ENCODE data around the gene CNBP. TPM values are rescaled to one million over a fixed set of nuclear protein-coding genes. Genes with fewer than 3 reads are reported as not detected.

The CNBP gene
- total RNA-seq, 1 donor from 2014 or later: 138 TPM

GRCh38 chr3:129121792-129122411, 61.8 kb downstream of the CNBP start, which contains the start of gene RAB43:
RAB43 (minus strand) TSS chr3:129121804; CDS start chr3:129121489, 315 bp downstream.
- Mint-ChIP-seq H3K27ac (ENCODE audit: unreplicated experiment) (peak within 1 kb of the TSS; percentile 92), H3K4me3 (ENCODE audit: unreplicated experiment) (peak within 1 kb of the TSS; percentile 84), H3K4me1 (ENCODE audit: low read depth) (peaks cover 32% of the 10 kb centered on the region), H3K36me3 (ENCODE audit: low read depth) (peaks cover 4% of the 10 kb centered on the region), H3K27me3 (ENCODE audit: low read depth) (no peaks in the 10 kb centered on the region), H3K9me3 (ENCODE audit: low read depth) (no peaks in the 10 kb centered on the region)
- TF ChIP-seq CTCF (IDR thresholded peaks at IDR 0.05): no peak
- peak; percentile 94 for DNase-seq (ENCODE audit: low spot score)

DNA sequence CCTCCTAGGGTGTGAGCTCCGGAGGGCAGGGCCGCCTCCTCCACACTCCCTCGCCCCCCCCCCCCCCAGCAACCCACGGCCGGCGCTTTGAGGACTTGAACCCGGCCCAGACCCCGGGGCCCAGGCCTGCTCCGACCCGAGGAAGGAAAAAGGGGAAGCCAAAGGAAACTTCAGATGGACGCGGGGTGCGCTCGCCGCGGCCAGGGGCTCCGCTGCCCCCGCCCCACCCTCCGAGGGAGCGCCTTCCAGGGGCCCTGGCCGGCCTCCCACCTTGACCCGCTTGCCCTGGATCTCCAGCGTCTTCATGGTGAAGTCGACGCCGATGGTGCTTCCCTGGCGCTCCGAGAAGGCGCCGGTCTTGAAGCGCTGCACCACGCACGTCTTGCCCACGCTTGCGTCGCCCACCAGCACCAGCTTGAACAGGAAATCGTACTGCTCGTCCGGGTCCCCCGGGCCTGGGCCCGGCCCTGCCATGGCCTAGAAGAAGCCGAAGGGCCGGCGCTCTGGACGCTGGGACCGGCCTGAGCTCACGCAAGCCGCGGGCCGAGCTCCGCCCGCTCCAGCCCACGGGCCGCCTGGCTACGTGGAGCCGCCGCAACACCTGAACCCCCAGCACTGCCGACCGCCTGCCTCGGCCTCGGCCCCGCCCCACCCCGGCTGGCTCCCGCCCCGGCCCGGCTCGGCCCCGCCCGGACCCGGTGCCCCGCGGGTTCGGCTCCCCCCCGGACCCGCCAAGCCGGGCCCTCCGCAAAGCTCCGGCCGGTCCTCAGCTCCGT, 62.5 kb downstream of the CNBP start:
- no peak for DNase-seq (ENCODE audit: low spot score)
- Mint-ChIP-seq H3K4me1 (ENCODE audit: low read depth) (peaks cover 38% of the 10 kb centered on the region), H3K27ac (ENCODE audit: unreplicated experiment) (peak overlapping the region; percentile 92), H3K9me3 (ENCODE audit: low read depth) (no peaks in the 10 kb centered on the region), H3K27me3 (ENCODE audit: low read depth) (no peaks in the 10 kb centered on the region), H3K4me3 (ENCODE audit: unreplicated experiment) (peak overlapping the region; percentile 84), H3K36me3 (ENCODE audit: low read depth) (peaks cover 4% of the 10 kb centered on the region)
- no peak for TF ChIP-seq CTCF (IDR thresholded peaks at IDR 0.05)

DNA sequence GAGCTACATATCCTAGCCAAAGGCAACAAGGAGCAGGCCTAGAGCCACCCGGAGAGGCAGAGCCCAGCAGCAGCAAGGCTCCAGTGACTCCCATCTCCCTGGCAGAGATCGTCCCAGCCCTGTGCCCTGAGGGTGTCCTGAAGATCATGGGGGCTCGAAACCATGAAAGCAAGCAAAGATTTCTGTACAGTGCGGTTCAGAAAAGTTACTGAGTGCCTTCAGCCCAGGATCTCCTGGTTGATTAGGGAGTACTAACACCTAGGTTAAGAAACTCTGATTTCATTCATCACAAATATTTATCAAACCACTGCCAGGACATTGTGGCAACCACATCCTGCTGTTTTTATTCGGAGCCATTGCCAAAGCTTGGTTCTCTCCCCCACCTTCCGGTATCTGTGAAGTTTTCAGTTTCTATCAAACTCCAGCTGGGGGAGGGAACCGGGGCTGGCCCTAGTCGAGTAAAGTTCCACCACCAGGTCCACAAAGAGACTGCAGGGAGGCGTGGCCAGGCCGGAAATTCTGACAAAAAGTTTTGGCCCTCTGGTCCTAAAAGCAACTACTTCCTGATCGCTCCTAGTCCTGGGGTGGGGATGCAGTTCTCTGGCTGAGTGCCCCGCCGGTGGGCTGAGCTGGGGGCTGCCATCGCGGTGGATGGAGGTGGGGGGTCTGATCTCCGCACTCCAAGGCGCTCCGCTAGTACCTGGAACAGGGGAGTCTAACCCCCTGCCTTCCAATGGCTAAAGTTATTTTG, 63.3 kb downstream of the CNBP start:
- DNase-seq (ENCODE audit: low spot score): no peak
- Mint-ChIP-seq H3K27me3 (ENCODE audit: low read depth) (no peaks in the 10 kb centered on the region), H3K4me3 (ENCODE audit: unreplicated experiment) (peak overlapping the region; percentile 84), H3K36me3 (ENCODE audit: low read depth) (peaks cover 4% of the 10 kb centered on the region), H3K4me1 (ENCODE audit: low read depth) (peaks cover 43% of the 10 kb centered on the region), H3K27ac (ENCODE audit: unreplicated experiment) (peak overlapping the region; percentile 92), H3K9me3 (ENCODE audit: low read depth) (no peaks in the 10 kb centered on the region)
- TF ChIP-seq CTCF (IDR thresholded peaks at IDR 0.05): peak; percentile 68

GRCh38 chr3:129119365-129120100, 64.2 kb downstream of the CNBP start:
- Mint-ChIP-seq H3K4me3 (ENCODE audit: unreplicated experiment) (peak overlapping the region; percentile 84), H3K4me1 (ENCODE audit: low read depth) (peaks cover 43% of the 10 kb centered on the region), H3K36me3 (ENCODE audit: low read depth) (peaks cover 5% of the 10 kb centered on the region), H3K27ac (ENCODE audit: unreplicated experiment) (peak overlapping the region; percentile 92), H3K9me3 (ENCODE audit: low read depth) (no peaks in the 10 kb centered on the region), H3K27me3 (ENCODE audit: low read depth) (no peaks in the 10 kb centered on the region)
- no peak for DNase-seq (ENCODE audit: low spot score)
- no peak for TF ChIP-seq CTCF (IDR thresholded peaks at IDR 0.05)
